Measurements from ENCODE around the gene BCL11B. TPM values are rescaled to one million over a fixed set of nuclear protein-coding genes. Genes with fewer than 3 reads are reported as not detected.
"Not testable (repeated sequence)": the region's sequence is repeated elsewhere in the genome, so short reads cannot be mapped to it uniquely, and the experiment has no call there.

BCL11B gene
- total and polyA plus RNA-seq, 2 donors, result 0.27 to 1.3 TPM

GRCh38 chr14:99189201-99189801 lies 82.7 kb downstream of the BCL11B start:
- no peak overlapping the region for H3K4me3 ChIP-seq (ENCODE audit: low read depth, low read length)

GRCh38 chr14:99188731-99189191 lies 83.2 kb downstream of the BCL11B start:
- H3K4me3 ChIP-seq (ENCODE audit: low read depth, low read length), result no peak overlapping the region
- peaks cover 2% of the 10 kb centered on the region for H3K4me1 ChIP-seq (ENCODE audit: insufficient read depth)
- H3K27ac ChIP-seq (ENCODE audit: low read depth), result no peak overlapping the region
- no peaks in the 10 kb centered on the region for H3K36me3 ChIP-seq (ENCODE audit: insufficient read depth)
- WGBS, result 69% methylated on average over 19 of the region's 19 CpGs
- DNase-seq (ENCODE audit: extremely low spot score), result no peak

More at GRCh38 chr14:99189201-99189801, 82.7 kb downstream of the BCL11B start:
- Histone ChIP-seq H3K27ac (ENCODE audit: low read depth) (no peak overlapping the region), H3K36me3 (ENCODE audit: insufficient read depth) (no peaks in the 10 kb centered on the region), H3K4me1 (ENCODE audit: insufficient read depth) (peaks cover 2% of the 10 kb centered on the region)
- 88% methylated on average over 26 of the region's 26 CpGs for WGBS
- DNase-seq (ENCODE audit: extremely low spot score), result no peak

- no peak overlapping the region for H3K4me3 ChIP-seq (ENCODE audit: low read depth, low read length)
- no peak overlapping the region for H3K27ac ChIP-seq (ENCODE audit: low read depth)
- WGBS, result 67% methylated on average over 8 of the region's 8 CpGs
- no peak for DNase-seq (ENCODE audit: extremely low spot score)
- H3K4me1 ChIP-seq (ENCODE audit: insufficient read depth), result peaks cover 2% of the 10 kb centered on the region
- H3K36me3 ChIP-seq (ENCODE audit: insufficient read depth), result no peaks in the 10 kb centered on the region
Observed at GRCh38 chr14:99187858-99188257, 84.1 kb downstream of the BCL11B start.

GRCh38 chr14:99186956-99187690 lies 84.9 kb downstream of the BCL11B start:
- Histone ChIP-seq H3K4me3 (ENCODE audit: low read depth, low read length) (no peak overlapping the region), H3K27ac (ENCODE audit: low read depth) (no peak overlapping the region), H3K4me1 (ENCODE audit: insufficient read depth) (peaks cover 2% of the 10 kb centered on the region), H3K36me3 (ENCODE audit: insufficient read depth) (no peaks in the 10 kb centered on the region)
- 89% methylated on average over 16 of the region's 16 CpGs for WGBS
- no peak for DNase-seq (ENCODE audit: extremely low spot score)

GRCh38 chr14:99186336-99186735 lies 85.7 kb downstream of the BCL11B start:
- DNase-seq (ENCODE audit: extremely low spot score); H3K4me1 ChIP-seq (ENCODE audit: insufficient read depth); H3K27ac ChIP-seq (ENCODE audit: low read depth); H3K4me3 ChIP-seq (ENCODE audit: low read depth, low read length); H3K36me3 ChIP-seq (ENCODE audit: insufficient read depth): not testable (repeated sequence)
- WGBS, result 96% methylated on average over 8 of the region's 8 CpGs

GRCh38 chr14:99185436-99186068 lies 86.4 kb downstream of the BCL11B start:
- no peak for DNase-seq (ENCODE audit: extremely low spot score)
- no peak overlapping the region for H3K4me3 ChIP-seq (ENCODE audit: low read depth, low read length)
- WGBS, result 91% methylated on average over 16 of the region's 16 CpGs
- no peaks in the 10 kb centered on the region for H3K36me3 ChIP-seq (ENCODE audit: insufficient read depth)
- H3K4me1 ChIP-seq (ENCODE audit: insufficient read depth), result no peaks in the 10 kb centered on the region
- no peak overlapping the region for H3K27ac ChIP-seq (ENCODE audit: low read depth)

GRCh38 chr14:99183716-99184115 lies 88.3 kb downstream of the BCL11B start:
- no peak for DNase-seq (ENCODE audit: extremely low spot score)
- WGBS, result 88% methylated on average over 8 of the region's 8 CpGs
- no peak overlapping the region for H3K4me3 ChIP-seq (ENCODE audit: low read depth, low read length)

GRCh38 chr14:99183311-99183710 lies 88.7 kb downstream of the BCL11B start:
- Histone ChIP-seq H3K27ac (ENCODE audit: low read depth) (no peak overlapping the region), H3K36me3 (ENCODE audit: insufficient read depth) (no peaks in the 10 kb centered on the region), H3K4me1 (ENCODE audit: insufficient read depth) (no peaks in the 10 kb centered on the region), H3K4me3 (ENCODE audit: low read depth, low read length) (no peak overlapping the region)
- WGBS, result 94% methylated on average over 12 of the region's 12 CpGs
- DNase-seq (ENCODE audit: extremely low spot score), result no peak

More at GRCh38 chr14:99183716-99184115, 88.3 kb downstream of the BCL11B start:
- Histone ChIP-seq H3K4me1 (ENCODE audit: insufficient read depth) (no peaks in the 10 kb centered on the region), H3K36me3 (ENCODE audit: insufficient read depth) (no peaks in the 10 kb centered on the region), H3K27ac (ENCODE audit: low read depth) (no peak overlapping the region)

- Histone ChIP-seq H3K4me3 (ENCODE audit: low read depth, low read length) (no peak overlapping the region), H3K27ac (ENCODE audit: low read depth) (no peak overlapping the region), H3K4me1 (ENCODE audit: insufficient read depth) (no peaks in the 10 kb centered on the region), H3K36me3 (ENCODE audit: insufficient read depth) (no peaks in the 10 kb centered on the region)
- DNase-seq (ENCODE audit: extremely low spot score), result no peak
- 82% methylated on average over 6 of the region's 6 CpGs for WGBS
Observed at GRCh38 chr14:99182548-99183250, 89.3 kb downstream of the BCL11B start.

GRCh38 chr14:99181804-99182520 lies 90.0 kb downstream of the BCL11B start:
- H3K36me3 ChIP-seq (ENCODE audit: insufficient read depth), result no peaks in the 10 kb centered on the region
- no peak for DNase-seq (ENCODE audit: extremely low spot score)
- WGBS, result 92% methylated on average over 17 of the region's 17 CpGs
- H3K4me1 ChIP-seq (ENCODE audit: insufficient read depth), result no peaks in the 10 kb centered on the region
- H3K27ac ChIP-seq (ENCODE audit: low read depth), result no peak overlapping the region
- no peak overlapping the region for H3K4me3 ChIP-seq (ENCODE audit: low read depth, low read length)

GRCh38 chr14:99181241-99181640 lies 90.8 kb downstream of the BCL11B start:
- Histone ChIP-seq H3K27ac (ENCODE audit: low read depth) (no peak overlapping the region), H3K4me3 (ENCODE audit: low read depth, low read length) (no peak overlapping the region), H3K36me3 (ENCODE audit: insufficient read depth) (no peaks in the 10 kb centered on the region), H3K4me1 (ENCODE audit: insufficient read depth) (no peaks in the 10 kb centered on the region)
- WGBS, result 83% methylated on average over 11 of the region's 11 CpGs
- DNase-seq (ENCODE audit: extremely low spot score), result no peak

GRCh38 chr14:99179946-99180345 lies 92.1 kb downstream of the BCL11B start:
- DNase-seq (ENCODE audit: extremely low spot score), result no peak
- Histone ChIP-seq H3K36me3 (ENCODE audit: insufficient read depth) (no peaks in the 10 kb centered on the region), H3K4me3 (ENCODE audit: low read depth, low read length) (no peak overlapping the region), H3K4me1 (ENCODE audit: insufficient read depth) (no peaks in the 10 kb centered on the region), H3K27ac (ENCODE audit: low read depth) (no peak overlapping the region)
- WGBS, result 85% methylated on average over 9 of the region's 9 CpGs

- no peak overlapping the region for H3K27ac ChIP-seq (ENCODE audit: low read depth)
- H3K4me1 ChIP-seq (ENCODE audit: insufficient read depth), result no peaks in the 10 kb centered on the region
- WGBS, result 89% methylated on average over 9 of the region's 9 CpGs
- H3K36me3 ChIP-seq (ENCODE audit: insufficient read depth), result no peaks in the 10 kb centered on the region
- H3K4me3 ChIP-seq (ENCODE audit: low read depth, low read length), result no peak overlapping the region
- no peak for DNase-seq (ENCODE audit: extremely low spot score)
Observed at GRCh38 chr14:99179506-99179905, 92.5 kb downstream of the BCL11B start.
